DMS 273 (cell line): ENCODE measurements around the gene EDAR.

Experiments used
- DNase-seq: peaks from one replicate; lab custom pipeline; 2025; ENCODE audit not compliant: unreplicated experiment; lab: John Stamatoyannopoulos, UW

The EDAR gene

GRCh38 chr2:108942231-108942825, 46.7 kb downstream of the EDAR start:
- DNase-seq = no peak

GRCh38 chr2:108941767-108942166, 47.3 kb downstream of the EDAR start:
- no peak for DNase-seq

- no peak for DNase-seq
These were observed 47.8 kb downstream of the EDAR start for GRCh38 chr2:108941161-108941665.

GRCh38 chr2:108940156-108940555, 48.9 kb downstream of the EDAR start:
- no peak for DNase-seq

- no peak for DNase-seq
These were observed 50.8 kb downstream of the EDAR start for GRCh38 chr2:108938077-108938710.

- DNase-seq = no peak
These were observed 51.5 kb downstream of the EDAR start for GRCh38 chr2:108937367-108938017.

- no peak for DNase-seq
These were observed 52.2 kb downstream of the EDAR start for GRCh38 chr2:108936866-108937265.

GRCh38 chr2:108936076-108936864, 52.8 kb downstream of the EDAR start:
- no peak for DNase-seq

- DNase-seq = peak; percentile 74
These were observed 53.7 kb downstream of the EDAR start for GRCh38 chr2:108935271-108935741.

GRCh38 chr2:108934583-108935245, 54.3 kb downstream of the EDAR start:
- no peak for DNase-seq

- no peak for DNase-seq
These were observed 54.9 kb downstream of the EDAR start for GRCh38 chr2:108934151-108934550.

GRCh38 chr2:108933691-108934117, 55.3 kb downstream of the EDAR start:
- DNase-seq = peak; percentile 57

GRCh38 chr2:108932736-108933332, 56.2 kb downstream of the EDAR start:
- DNase-seq = peak; percentile 27

- DNase-seq = no peak
These were observed 57.6 kb downstream of the EDAR start for GRCh38 chr2:108931372-108931771.

GRCh38 chr2:108929807-108930425, 59.1 kb downstream of the EDAR start:
- no peak for DNase-seq

GRCh38 chr2:108928660-108929377, 60.2 kb downstream of the EDAR start:
- DNase-seq = no peak

- peak; percentile 77 for DNase-seq
These were observed 60.9 kb downstream of the EDAR start for GRCh38 chr2:108927936-108928659.

GRCh38 chr2:108927405-108927804, 61.6 kb downstream of the EDAR start:
- no peak for DNase-seq
